Measurements from ENCODE around the gene MTSS2.

The MTSS2 gene

DNA sequence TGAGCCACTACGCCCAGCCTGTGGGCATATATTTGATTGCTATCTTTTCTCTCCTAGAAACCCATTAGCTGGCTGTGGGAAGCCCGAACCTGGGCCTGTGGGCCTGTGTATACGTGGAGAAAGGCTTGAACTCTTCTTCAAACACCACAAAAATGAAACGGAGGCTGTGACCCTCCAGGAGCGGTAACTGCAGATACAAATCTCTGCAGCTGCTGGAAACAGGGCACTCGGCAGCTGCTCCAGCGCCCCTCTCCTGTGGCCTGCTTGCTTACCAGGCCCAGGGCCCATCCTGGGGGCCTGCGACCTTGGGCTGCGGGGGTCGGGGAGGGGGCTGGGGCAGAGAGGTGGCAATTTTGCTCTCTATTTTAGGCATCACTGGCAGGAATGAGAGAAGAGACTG is 28.0 kb upstream of the MTSS2 start:
- no peak for FAIRE-seq

DNA sequence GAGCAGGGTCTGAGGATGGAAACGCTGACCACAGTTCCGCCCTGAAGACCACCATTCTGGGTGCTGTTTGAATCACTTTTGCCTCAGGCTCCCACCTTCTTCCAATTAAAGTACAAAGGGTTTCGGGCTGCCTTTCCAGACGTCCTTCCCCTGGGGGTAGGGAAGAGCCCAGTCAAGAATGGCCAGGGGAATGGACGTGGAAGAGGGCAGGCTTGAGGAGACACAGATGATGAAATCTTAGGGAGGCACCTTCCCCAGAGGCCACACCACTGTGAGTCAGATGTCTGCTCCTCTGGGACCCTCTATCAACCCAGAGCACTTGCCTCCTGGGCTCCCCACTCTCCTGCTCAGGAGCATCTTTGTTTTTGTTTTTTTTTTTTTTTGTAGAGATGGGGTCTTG is 27.5 kb upstream of the MTSS2 start:
- FAIRE-seq = no peak

DNA sequence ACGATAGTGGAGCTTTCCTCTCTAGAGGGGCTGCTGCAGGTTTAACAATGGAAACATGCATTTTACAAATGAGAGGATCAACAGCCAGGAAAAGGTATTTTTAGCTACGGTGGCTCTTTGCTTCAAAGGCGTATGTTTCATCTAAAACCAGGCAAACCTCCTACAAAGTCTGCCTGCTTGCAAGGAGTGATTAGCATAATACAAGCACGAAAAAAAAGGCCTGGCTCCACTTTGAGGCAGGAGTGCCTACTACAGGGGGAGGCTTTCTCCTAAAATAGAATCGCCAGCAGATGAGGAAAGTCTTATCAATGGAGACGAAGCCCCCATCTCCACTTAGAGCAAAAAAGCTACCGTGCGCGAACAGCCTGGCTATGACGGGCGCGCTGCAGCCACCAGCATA is 27.1 kb upstream of the MTSS2 start:
- FAIRE-seq = no peak

DNA sequence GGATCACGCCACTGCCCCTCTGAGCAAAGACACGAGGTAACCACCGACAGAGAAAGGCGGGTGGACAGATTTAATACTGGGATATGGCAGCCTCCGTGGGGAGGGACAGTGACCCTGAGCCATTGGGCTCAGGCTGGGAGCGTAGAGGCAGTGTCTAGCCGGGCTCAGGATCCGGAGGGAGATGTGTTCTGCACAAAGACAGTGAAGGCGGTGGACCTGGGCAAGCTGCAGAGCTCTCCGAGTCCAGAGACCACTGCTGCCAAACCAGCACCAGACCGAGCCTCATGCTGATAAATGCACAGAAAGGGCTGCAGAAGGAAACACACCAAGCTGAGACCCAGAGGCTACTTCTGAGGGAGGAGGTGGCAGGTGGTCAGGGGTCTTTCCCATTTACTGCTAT is 26.5 kb upstream of the MTSS2 start:
- FAIRE-seq = no peak

DNA sequence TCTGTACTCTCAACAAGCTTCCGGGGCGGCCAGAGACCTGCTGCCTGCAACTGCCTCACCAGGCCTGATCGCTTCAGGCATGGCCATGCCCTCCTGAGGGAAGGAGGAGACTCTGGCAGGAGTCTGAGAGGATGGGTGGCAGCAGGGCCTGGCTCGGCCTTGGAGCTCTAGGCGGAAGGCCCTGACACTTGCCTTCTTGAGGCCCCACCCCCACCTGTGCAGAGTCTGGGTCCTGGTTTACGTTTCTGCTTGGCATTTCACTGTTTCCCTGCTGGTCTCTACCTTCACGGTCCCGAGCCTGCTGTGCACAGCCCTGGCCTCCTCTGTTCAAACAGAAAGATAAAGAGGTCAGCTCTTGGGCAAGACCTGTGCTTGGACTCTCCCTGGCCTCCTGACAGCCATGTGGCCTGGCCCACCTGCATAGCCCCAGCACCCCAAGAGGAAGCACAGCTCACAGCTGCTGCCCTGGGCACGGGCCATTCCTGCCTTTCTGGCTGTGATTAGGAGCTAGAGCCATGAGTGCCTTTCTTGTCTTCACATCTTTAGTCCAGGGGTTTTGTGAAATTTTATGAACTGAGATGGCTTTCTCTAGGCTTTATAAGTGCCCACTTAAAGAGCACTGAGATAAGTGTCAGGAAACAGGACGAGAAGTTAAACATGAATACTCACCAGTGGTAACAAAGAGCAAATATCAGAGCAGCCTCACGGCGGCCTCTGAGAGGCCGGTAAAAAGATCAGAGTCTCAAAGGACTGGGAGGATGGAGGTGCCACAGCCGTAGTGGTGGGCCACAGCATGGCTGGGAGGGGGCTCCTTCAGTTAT is 25.6 kb upstream of the MTSS2 start:
- FAIRE-seq = no peak

DNA sequence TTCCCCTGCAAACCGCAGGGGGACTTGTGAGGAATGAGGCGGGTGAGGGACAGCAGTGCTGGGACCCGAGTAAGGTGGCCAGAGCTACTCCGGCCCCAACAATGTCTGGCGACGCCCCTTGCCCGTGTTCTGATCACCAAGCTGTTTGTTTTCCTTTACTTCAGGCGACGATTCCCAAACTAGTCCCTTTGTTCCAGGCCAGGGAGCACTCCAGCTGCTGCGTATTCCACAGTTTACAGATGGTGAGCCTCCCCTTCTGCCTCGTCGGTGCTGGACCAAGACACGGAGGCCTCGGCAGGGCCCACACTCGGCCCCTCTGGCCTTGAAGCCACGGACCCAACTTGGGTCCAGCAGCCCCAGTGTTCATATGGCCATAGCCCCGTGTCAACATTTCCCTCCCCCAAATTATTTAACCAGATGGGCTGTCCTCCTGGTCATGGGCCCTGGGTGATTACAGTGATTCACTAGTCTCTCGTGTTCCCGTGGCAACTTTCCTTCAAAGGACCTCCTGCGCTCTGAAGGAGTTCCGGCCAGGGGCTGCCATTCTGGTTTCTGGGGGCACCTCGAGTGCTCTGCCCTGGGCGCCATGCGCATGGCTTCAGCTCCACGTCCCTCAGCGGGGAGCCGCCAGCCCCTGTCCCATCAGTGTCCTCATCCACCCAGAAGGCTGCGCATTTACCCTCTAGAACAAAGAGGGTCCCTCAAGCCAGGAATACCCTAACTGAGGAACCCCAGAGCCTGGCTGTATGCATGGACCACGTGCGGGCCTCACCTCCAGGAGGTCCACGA is 24.8 kb upstream of the MTSS2 start:
- FAIRE-seq = no peak

DNA sequence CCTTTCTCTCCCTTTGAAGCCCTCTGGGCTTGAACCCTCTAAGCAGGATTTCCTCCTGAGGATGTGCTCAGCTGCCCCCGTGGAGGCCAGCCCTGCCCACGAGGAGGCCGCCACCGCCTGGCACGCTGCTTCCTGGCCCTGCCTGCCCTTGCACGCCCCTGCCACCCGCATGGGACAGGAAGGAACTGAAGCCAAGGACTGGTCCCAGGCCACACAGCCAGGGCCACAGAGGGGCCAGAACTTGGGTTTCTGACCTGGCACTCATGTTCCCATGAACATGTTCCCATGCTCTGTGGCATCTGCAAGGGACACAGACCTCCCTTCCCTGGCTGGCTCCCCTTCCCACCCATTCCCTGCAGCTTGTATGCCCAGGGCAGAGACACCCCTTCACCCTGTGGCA is 24.1 kb upstream of the MTSS2 start:
- no peak for FAIRE-seq

DNA sequence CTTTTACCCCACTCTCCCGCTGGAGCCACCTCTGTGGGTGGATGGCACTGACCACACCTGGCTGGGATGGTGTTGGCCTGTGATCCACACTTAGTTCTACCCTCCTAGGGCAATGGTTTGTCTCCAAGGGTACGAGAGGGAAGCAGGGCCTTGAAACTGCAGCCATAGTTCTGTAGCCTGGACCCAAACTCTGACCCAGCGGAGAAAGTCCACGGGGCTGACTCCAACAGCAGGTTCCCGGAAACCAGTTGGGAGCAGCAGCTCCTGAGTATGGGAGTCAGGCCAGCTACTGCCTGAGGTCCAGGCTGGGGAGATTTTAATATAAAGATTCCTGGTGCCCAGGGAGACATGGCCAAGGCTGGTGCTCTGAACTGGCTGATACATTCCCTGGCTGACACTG is 23.6 kb upstream of the MTSS2 start:
- no peak for FAIRE-seq

DNA sequence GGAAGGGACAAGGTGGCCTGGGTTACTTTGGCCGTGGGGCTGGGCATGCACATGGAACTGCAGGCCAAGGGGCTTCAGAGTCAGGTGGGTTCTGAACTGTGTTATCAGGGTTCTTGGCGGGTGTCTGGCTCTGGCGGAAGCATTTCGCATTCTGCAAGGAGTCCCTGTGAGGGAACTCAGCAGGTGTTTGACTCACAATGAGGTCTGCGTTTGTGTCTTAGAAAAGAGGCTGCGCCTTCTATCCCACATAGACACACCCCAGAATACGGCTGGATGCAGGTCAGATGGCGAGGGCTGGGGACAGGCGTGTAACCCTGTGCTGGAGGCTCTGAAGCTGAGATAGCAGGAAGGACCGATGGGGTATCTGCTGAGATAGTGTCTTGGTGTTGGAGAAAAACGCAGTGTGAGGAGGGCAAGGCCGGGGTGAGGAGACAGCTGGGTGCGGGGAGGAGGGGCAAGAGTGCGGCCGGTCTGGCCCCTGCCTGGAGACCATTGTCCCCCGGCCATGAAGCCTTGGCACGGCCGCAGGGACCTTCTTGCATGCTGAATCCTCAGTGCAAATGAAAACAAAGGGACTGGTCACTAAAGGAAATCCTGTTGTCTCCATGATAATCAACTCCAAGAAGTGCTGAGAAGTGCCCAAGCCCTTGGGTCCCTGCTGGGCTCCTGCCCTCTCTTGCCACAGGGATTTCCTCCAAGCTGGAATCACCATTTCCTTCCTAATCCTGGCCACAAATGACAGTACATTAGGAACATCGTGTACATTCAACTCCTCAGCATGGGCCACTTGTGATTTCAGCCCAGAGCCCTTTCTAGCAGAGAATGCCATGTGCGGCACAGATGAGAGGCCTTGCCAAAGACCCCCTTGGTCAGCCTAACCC is 22.8 kb upstream of the MTSS2 start:
- FAIRE-seq = no peak

DNA sequence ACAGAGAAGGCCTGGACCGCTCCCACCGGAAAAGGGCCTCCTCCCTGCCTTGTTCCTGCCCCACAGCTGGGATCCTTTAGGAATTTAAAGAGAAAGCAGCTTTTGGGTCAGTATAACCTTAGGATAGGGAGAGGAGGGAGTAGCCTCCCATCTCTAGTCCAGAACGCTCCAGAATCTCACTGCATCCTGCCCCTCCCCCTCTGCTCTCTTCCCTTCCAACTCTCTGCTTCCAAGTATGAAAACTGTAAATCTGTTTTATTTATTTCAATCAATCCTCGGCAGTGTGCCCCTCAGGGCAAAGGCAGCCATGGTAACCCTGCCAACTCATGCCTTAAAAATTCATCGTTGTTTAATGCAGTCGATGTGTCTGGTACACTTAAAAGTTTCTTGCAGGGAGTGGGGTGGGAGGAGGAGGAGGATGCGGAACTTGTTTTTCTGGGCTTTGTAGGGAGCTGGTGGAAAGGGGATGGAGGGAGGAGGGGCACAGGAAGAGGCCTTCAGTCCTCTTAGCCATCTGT is 21.2 kb upstream of the MTSS2 start:
- FAIRE-seq = no peak

DNA sequence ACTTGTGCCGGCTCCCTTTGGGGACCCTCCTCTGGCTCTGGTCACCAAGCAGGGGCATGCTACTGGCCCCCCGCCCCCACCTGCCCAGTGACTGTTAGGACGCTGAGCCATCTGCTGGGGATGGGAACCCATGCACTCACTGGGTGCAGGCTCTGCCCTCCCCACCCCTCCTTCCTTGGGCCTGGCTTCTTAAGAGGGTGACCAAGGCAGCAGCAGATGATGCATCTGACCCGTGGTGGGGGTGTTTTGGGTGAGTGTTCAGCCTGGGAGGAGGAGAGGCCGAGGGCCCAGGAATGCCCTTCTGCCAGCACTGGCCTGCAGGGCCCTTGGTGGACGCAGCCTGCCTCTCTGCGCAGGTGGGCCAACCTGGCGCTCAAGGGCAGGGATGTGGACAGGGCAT is 19.2 kb upstream of the MTSS2 start:
- FAIRE-seq = no peak

DNA sequence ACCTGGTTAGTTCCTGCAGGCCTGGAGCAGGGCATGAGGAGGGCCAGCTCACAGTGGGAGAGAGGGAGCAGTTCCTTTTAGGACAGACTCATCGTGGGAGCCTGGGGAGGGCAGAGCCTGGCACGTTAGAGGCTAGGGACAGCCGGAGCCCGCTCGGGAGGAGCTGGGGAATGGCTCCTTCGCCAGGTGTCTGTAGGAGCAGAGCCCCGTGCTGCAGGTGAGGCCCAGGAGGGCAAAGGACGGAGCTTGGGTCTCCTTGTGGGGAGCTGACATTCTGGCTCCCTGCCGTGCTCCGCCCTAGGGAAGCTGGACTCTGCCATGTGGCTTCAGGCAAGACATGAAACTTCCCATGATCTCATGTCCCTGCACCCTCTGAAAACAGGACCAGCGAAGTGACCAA is 18.7 kb upstream of the MTSS2 start:
- no peak for FAIRE-seq

DNA sequence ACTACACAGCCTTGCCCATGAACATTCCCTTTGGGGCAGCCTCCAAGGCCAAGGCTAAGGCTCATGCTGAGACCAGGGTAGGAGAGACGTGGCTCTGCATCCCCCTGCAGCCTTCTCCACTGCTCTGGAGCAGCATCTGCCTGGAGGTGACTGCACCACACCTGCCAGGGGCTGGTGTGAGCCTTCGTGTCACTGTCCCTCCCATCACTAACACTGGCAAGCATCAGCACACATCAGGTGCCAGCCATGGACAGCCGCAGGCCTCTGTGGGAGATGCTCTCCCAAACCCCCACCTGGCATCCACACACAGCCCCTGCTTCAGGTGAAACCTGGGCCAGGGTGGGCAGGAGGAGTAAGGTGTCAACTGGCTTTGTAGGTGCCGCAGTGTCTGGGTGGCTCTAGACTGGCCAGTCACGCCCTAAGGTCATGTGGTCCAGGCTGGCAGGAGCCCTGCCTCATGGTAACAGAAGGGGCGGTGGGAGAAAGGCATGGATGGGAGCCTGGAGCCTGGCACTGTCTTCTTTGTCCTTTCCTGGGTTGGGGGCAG is 18.1 kb upstream of the MTSS2 start:
- no peak for FAIRE-seq

DNA sequence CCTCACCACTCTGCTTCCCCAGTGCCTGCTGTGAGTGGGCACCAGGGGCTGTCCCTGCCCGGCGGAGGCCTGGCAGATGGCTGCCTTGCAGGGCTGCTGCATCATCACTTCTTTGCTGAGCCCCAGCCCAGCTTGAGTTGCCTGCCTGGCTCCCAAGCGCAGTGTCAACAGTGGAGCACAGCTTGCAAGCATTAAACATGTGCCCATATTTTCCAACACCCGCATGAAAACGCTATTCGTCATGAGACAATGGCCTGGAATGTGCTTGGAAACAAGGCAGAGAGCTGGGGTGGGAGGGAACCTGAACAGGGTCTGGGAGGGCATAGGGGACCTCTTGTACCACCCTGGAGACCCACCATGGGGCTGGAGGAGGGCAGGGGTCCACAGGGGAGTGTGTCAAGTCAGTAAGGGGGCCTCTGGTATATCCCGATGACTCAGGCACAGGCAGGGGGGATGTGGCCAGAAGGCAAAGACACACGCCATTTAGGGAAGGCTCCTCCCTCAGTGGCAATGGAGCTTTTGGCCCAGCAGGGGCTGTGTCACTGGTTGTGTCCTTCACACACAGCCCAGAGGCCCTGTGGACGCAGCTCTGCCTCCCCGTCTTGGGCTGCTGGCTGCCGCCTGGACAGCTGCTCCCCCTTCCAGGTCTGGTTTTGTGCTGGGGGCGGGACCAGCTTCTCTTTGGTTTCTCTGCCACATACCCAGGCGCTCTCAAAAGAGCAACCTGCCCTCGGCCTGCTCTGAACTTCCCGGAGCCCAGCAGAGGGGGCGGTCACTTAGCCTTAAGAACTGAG is 17.4 kb upstream of the MTSS2 start:
- no peak for FAIRE-seq

DNA sequence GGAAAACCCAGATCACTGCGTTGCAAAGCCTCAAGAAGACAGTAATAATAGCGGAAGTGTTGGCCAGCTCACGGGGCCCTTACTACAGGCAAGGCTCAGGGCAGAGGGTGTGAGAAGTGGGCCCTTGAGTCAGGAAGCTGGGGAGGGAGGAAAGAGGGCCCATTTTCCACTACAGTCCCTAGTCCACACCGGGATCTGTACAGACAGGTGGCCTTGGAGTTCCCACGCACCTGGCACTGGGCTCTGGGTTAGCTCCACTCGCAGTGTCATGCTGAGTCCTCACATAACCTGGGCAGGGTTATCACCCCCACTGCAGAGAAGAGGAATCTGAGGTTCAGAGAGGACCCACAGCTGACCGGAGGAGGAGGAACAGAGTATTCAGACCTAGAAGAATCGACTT is 16.8 kb upstream of the MTSS2 start:
- FAIRE-seq = no peak

DNA sequence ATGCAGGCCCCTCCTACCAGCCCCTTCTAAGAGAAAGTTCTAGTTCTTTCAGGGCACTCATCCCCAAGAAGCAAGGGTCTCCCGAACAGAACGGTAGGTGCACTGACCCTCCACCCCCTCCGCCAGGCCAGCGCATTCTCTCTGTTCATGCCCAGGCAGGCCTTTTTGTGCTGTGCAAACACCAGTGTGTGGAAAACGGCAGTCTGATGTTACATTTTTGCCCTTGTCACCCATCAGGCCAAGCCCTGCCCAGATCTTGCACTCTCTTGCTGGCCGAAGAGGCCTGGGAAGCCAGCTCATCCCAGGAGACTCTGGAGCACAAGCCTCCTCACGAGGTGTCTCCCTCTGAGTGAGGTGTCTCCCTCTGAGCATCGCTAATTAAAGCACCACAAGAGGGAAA is 16.1 kb upstream of the MTSS2 start:
- FAIRE-seq = no peak

DNA sequence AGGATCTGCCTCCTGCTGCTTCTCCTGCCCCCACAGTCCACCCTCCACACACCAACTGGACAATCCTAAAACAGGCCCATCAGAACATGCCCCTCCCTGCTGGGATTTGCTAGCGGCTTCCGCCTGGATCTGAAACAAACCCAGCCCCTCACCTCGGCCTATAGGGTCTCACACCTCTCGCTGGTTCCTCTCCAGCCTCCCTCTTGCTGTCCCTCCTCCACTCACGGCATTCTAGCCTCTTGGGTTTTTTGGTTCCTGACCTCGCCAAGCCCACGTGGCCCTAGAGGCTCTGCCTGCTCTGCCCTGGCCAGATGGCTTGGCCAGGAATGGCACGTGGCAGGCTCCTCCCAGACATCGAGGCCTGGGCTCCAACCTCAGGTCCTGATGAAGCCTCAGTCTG is 15.7 kb upstream of the MTSS2 start:
- no peak for FAIRE-seq

DNA sequence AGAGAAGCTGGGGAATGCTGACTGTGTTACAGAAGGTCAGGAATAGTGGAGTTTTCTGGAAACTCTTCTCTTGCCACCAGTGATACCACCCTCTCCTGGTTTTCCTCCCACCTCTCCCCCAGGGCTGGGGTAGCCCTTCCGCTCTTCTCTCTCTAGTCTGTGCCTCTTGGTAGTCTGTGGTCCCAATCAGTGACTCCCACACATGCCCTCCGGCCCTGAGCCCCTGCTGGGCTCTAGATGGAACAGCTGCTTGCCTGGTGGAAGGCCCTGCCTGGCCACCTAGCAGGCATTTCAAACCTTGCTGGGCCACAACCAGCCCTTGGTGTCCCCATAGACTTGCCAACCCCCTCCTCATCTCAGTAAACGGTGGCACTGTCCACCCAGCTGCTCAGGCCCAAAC is 15.2 kb upstream of the MTSS2 start:
- no peak for FAIRE-seq

DNA sequence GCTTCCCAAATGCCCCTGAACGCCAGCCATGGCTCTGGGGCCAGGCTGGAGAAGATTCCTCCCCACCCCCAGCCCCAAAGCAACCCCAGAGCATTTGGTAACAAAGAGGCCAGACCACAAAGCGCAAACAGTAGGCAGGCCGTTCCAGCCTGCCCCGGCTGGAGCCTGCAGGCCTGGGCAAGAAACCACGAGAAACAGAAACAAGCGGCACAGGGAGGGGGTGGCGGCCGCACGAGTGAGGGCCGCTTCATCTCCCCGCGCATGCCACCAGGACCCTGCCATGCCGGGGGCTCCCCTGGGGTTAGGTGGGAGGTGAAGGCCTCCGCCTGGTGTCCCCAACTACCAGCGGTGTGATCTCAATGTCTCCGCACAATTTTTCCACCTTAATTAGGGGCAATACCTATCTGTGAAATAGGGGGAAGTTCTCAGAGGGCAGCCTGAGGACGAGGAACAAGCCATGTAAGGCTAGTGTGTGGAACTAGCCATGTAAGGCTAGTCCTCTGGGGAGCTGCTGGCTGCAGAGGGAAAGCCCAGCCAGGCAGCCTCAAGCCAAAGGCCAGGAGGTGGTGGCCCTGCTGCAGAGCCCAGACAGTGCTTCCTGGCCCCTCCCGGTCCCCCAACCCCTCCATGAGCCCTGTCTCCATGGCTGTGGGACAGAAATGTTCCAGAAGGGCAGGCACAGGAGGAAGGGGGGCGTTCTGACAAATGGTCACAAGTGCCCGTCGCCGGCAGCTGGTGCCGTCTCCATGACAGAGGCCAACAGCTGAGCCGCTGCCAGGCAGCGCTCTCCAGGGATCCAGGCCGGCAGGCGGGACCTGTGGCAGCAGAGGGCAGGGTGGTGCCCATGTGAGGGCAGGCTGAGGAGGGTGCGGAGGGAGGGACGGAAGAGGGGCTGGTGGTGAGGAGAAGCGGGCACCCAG is 14.5 kb upstream of the MTSS2 start:
- no peak for FAIRE-seq

DNA sequence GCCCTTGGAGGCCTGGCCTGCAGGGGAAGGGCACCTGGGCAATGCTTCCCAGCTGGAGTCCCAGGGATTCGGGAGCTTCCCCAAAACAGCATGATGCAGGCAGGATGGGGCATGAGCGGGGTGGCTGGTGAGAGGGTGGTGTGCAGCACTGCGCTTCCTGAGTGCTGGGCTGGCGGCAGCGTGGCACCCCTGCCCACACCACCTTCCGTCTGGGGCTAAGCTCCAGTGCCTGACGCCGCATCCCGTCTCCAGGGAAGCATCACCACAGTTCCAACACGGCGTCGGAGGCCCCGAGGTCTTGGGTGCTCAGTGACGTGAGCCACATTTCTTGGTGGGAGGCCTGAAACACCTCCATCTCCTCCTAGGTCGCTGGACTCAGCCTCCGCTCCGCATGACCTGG is 13.8 kb upstream of the MTSS2 start:
- no peak for FAIRE-seq

DNA sequence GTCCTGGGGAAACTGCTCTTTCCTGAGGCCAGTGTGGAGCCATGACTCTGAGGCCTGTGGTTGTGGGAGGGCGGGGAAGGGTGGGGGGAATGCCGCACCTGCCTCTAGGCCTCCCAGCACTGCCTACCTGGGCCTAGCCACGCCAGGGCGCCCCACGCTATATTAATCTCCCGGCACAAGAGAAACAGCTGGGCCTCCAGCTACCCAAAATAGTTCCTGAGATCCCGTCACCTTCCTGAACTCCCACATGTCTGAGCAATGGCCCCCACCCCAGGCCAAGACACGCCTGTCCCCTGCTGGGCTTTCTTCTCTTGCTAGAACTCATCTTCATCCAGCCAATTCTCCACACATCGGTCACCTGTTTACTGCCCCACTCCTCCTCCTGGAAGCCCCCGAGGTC is 13.0 kb upstream of the MTSS2 start:
- FAIRE-seq = no peak
